Tibial nerve (tissue), 4 donors: Measurements from ENCODE around the gene TTC24.

ENCODE experiments used
- EP300 ChIP-seq, 2 donors: sonication (generic); formaldehyde crosslinking; IDR thresholded peaks; one replicate each; pipeline ENCODE4 v1.6.1; 2017; ENCODE audit warnings: antibody characterized with exemption in 2 of 2, mild to moderate bottlenecking in 1 of 2
- POLR2A ChIP-seq, 2 donors: fragments of 450-650 bp; IDR thresholded peaks; one replicate each; pipeline ENCODE4 v1.6.1; 2017; ENCODE audit warnings: antibody characterized with exemption in 2 of 2, mild to moderate bottlenecking in 2 of 2, moderate library complexity in 2 of 2
- TF ChIP-seq, protein P1 (sequence below), 5 experiments: fragments of 200-600 bp in 3 of 5; fragments of 450-650 bp in 2 of 5; sonication (generic) in 3 of 5; IDR thresholded peaks; one replicate each; pipeline ENCODE4 v1.5.1; 2016 to 2019; ENCODE audit warnings: antibody characterized with exemption in 5 of 5, mild to moderate bottlenecking in 3 of 5, moderate library complexity in 2 of 5

DNA sequence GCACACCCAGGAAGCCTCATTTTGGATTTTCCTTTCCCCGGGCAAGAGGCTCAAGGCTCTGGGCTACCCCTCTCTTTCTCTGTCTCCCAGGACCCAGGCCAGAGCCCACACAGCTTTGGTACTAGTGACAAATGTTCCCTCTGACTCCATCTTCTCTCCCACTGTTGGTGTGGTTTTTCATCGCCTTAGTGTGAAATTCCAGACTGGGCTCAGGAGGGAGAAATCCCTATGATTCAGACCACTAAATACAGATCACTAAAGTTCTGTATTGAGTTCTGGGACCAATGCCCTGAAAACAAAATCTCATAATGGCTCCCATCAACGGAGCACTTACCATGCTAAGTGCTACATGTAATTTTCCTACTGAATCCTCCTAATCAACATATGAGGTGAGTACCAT lies 33.3 kb upstream of the TTC24 start:
- TF ChIP-seq, protein P1, sequence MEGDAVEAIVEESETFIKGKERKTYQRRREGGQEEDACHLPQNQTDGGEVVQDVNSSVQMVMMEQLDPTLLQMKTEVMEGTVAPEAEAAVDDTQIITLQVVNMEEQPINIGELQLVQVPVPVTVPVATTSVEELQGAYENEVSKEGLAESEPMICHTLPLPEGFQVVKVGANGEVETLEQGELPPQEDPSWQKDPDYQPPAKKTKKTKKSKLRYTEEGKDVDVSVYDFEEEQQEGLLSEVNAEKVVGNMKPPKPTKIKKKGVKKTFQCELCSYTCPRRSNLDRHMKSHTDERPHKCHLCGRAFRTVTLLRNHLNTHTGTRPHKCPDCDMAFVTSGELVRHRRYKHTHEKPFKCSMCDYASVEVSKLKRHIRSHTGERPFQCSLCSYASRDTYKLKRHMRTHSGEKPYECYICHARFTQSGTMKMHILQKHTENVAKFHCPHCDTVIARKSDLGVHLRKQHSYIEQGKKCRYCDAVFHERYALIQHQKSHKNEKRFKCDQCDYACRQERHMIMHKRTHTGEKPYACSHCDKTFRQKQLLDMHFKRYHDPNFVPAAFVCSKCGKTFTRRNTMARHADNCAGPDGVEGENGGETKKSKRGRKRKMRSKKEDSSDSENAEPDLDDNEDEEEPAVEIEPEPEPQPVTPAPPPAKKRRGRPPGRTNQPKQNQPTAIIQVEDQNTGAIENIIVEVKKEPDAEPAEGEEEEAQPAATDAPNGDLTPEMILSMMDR (IDR thresholded peaks at IDR 0.05), result no peak
- TF ChIP-seq EP300 (IDR thresholded peaks at IDR 0.05) (no peak), POLR2A (IDR thresholded peaks at IDR 0.05) (no peak)
